Activated naive CD8-positive, alpha-beta T cell treated with anti-CD3 and anti-CD28 coated beads for 36 hours (primary cell): Measurements from ENCODE around the gene NKAIN4. TPM values are rescaled to one million over a fixed set of nuclear protein-coding genes. Genes with fewer than 3 reads are reported as not detected.

Source experiments
- DNase-seq: peaks from one replicate; pipeline ENCODE4 v3.0.0; 2021
- H3K27ac Mint-ChIP-seq: one replicate; pipeline ENCODE4 v1.8.0; 2022; ENCODE audit warnings: mild to moderate bottlenecking, moderate library complexity, mixed read lengths
- H3K27me3 Mint-ChIP-seq: one replicate; pipeline ENCODE4 v1.8.0; 2022; ENCODE audit warnings: mild to moderate bottlenecking, mixed read lengths
- H3K36me3 Mint-ChIP-seq: one replicate; pipeline ENCODE4 v1.8.0; 2021; ENCODE audit warnings: mild to moderate bottlenecking, mixed read lengths
- H3K4me1 Mint-ChIP-seq: one replicate; pipeline ENCODE4 v1.8.0; 2021; ENCODE audit warnings: mixed read lengths
- H3K4me3 Mint-ChIP-seq: one replicate; pipeline ENCODE4 v1.8.0; 2022; ENCODE audit warnings: mild to moderate bottlenecking, moderate library complexity, mixed read lengths
- H3K9me3 Mint-ChIP-seq: one replicate; pipeline ENCODE4 v1.8.0; 2022; ENCODE audit warnings: mixed read lengths
- total RNA-seq, 2 experiments: library from RNA; stranded (reverse); gene quantifications; one replicate each; pipeline ENCODE4 v1.2.3, GENCODE V29; 2021

The NKAIN4 gene
- not detected for total RNA-seq

GRCh38 chr20:63254232-63254605 is at the start of gene NKAIN4:
NKAIN4 (minus strand) TSS chr20:63254463; CDS start chr20:63254450, 13 bp downstream.
- Mint-ChIP-seq H3K27me3 (peaks cover 64% of the 10 kb centered on the region), H3K4me3 (no peak within 1 kb of the TSS), H3K9me3 (no peaks in the 10 kb centered on the region), H3K36me3 (no peaks in the 10 kb centered on the region), H3K27ac (no peak within 1 kb of the TSS), H3K4me1 (no peaks in the 10 kb centered on the region)
- DNase-seq: no peak

- H3K27ac Mint-ChIP-seq: no peak overlapping the region
- H3K27me3 Mint-ChIP-seq: peaks cover 41% of the 10 kb centered on the region
- peaks cover 3% of the 10 kb centered on the region for H3K9me3 Mint-ChIP-seq
- H3K4me3 Mint-ChIP-seq: no peak overlapping the region
- DNase-seq: no peak
- H3K4me1 Mint-ChIP-seq: no peaks in the 10 kb centered on the region
- no peaks in the 10 kb centered on the region for H3K36me3 Mint-ChIP-seq
These were observed 48.9 kb upstream of the NKAIN4 start for GRCh38 chr20:63303095-63303666.

- Mint-ChIP-seq H3K9me3 (peaks cover 3% of the 10 kb centered on the region), H3K4me3 (no peak overlapping the region), H3K27me3 (peaks cover 42% of the 10 kb centered on the region), H3K36me3 (no peaks in the 10 kb centered on the region), H3K4me1 (no peaks in the 10 kb centered on the region), H3K27ac (no peak overlapping the region)
- no peak for DNase-seq
These were observed 47.4 kb upstream of the NKAIN4 start for GRCh38 chr20:63301671-63302070.

GRCh38 chr20:63298731-63299312 is 44.6 kb upstream of the NKAIN4 start:
- Mint-ChIP-seq H3K36me3 (no peaks in the 10 kb centered on the region), H3K4me3 (no peak overlapping the region), H3K4me1 (no peaks in the 10 kb centered on the region), H3K27ac (no peak overlapping the region), H3K9me3 (peaks cover 3% of the 10 kb centered on the region), H3K27me3 (peaks cover 55% of the 10 kb centered on the region)
- DNase-seq: no peak

GRCh38 chr20:63297796-63298572 is 43.7 kb upstream of the NKAIN4 start:
- peaks cover 55% of the 10 kb centered on the region for H3K27me3 Mint-ChIP-seq
- H3K27ac Mint-ChIP-seq: no peak overlapping the region
- H3K9me3 Mint-ChIP-seq: peaks cover 3% of the 10 kb centered on the region
- H3K4me1 Mint-ChIP-seq: no peaks in the 10 kb centered on the region
- no peak overlapping the region for H3K4me3 Mint-ChIP-seq
- no peak for DNase-seq
- H3K36me3 Mint-ChIP-seq: no peaks in the 10 kb centered on the region

- Mint-ChIP-seq H3K36me3 (no peaks in the 10 kb centered on the region), H3K27me3 (peaks cover 51% of the 10 kb centered on the region), H3K4me1 (no peaks in the 10 kb centered on the region), H3K4me3 (no peak overlapping the region), H3K27ac (no peak overlapping the region), H3K9me3 (peaks cover 3% of the 10 kb centered on the region)
- no peak for DNase-seq
These were observed 43.1 kb upstream of the NKAIN4 start for GRCh38 chr20:63297371-63297781.

- H3K27me3 Mint-ChIP-seq: peaks cover 45% of the 10 kb centered on the region
- no peak overlapping the region for H3K4me3 Mint-ChIP-seq
- no peak for DNase-seq
- no peaks in the 10 kb centered on the region for H3K4me1 Mint-ChIP-seq
- H3K36me3 Mint-ChIP-seq: no peaks in the 10 kb centered on the region
- peaks cover 3% of the 10 kb centered on the region for H3K9me3 Mint-ChIP-seq
- H3K27ac Mint-ChIP-seq: no peak overlapping the region
These were observed 42.5 kb upstream of the NKAIN4 start for GRCh38 chr20:63296531-63297299.

GRCh38 chr20:63295846-63296245 is 41.6 kb upstream of the NKAIN4 start:
- no peak overlapping the region for H3K4me3 Mint-ChIP-seq
- peaks cover 39% of the 10 kb centered on the region for H3K27me3 Mint-ChIP-seq
- H3K27ac Mint-ChIP-seq: no peak overlapping the region
- no peaks in the 10 kb centered on the region for H3K36me3 Mint-ChIP-seq
- DNase-seq: no peak
- no peaks in the 10 kb centered on the region for H3K4me1 Mint-ChIP-seq
- no peaks in the 10 kb centered on the region for H3K9me3 Mint-ChIP-seq

- Mint-ChIP-seq H3K4me1 (no peaks in the 10 kb centered on the region), H3K27ac (no peak overlapping the region), H3K27me3 (peaks cover 35% of the 10 kb centered on the region), H3K9me3 (no peaks in the 10 kb centered on the region), H3K36me3 (no peaks in the 10 kb centered on the region), H3K4me3 (no peak overlapping the region)
- no peak for DNase-seq
These were observed 41.2 kb upstream of the NKAIN4 start for GRCh38 chr20:63295422-63295821.

GRCh38 chr20:63295018-63295417 is 40.8 kb upstream of the NKAIN4 start:
- H3K4me3 Mint-ChIP-seq: no peak overlapping the region
- no peaks in the 10 kb centered on the region for H3K9me3 Mint-ChIP-seq
- H3K4me1 Mint-ChIP-seq: no peaks in the 10 kb centered on the region
- no peak for DNase-seq
- H3K27me3 Mint-ChIP-seq: peaks cover 31% of the 10 kb centered on the region
- no peaks in the 10 kb centered on the region for H3K36me3 Mint-ChIP-seq
- no peak overlapping the region for H3K27ac Mint-ChIP-seq

GRCh38 chr20:63294536-63294900 is 40.3 kb upstream of the NKAIN4 start:
- H3K4me1 Mint-ChIP-seq: no peaks in the 10 kb centered on the region
- no peak for DNase-seq
- no peaks in the 10 kb centered on the region for H3K9me3 Mint-ChIP-seq
- no peak overlapping the region for H3K27ac Mint-ChIP-seq
- no peak overlapping the region for H3K4me3 Mint-ChIP-seq
- H3K27me3 Mint-ChIP-seq: peaks cover 30% of the 10 kb centered on the region
- H3K36me3 Mint-ChIP-seq: no peaks in the 10 kb centered on the region

- no peaks in the 10 kb centered on the region for H3K36me3 Mint-ChIP-seq
- H3K9me3 Mint-ChIP-seq: no peaks in the 10 kb centered on the region
- no peaks in the 10 kb centered on the region for H3K4me1 Mint-ChIP-seq
- no peak for DNase-seq
- H3K4me3 Mint-ChIP-seq: no peak overlapping the region
- peaks cover 25% of the 10 kb centered on the region for H3K27me3 Mint-ChIP-seq
- H3K27ac Mint-ChIP-seq: no peak overlapping the region
These were observed 39.7 kb upstream of the NKAIN4 start for GRCh38 chr20:63293871-63294535.

GRCh38 chr20:63293456-63293855 is 39.2 kb upstream of the NKAIN4 start:
- Mint-ChIP-seq H3K4me1 (no peaks in the 10 kb centered on the region), H3K27ac (no peak overlapping the region), H3K9me3 (no peaks in the 10 kb centered on the region), H3K4me3 (no peak overlapping the region), H3K27me3 (peaks cover 21% of the 10 kb centered on the region), H3K36me3 (no peaks in the 10 kb centered on the region)
- no peak for DNase-seq

GRCh38 chr20:63292904-63293303 is 38.6 kb upstream of the NKAIN4 start, which contains the start of gene COL20A1:
COL20A1 (plus strand) TSS chr20:63293186; CDS start chr20:63295108, 1,922 bp downstream.
- Mint-ChIP-seq H3K36me3 (no peaks in the 10 kb centered on the region), H3K4me3 (no peak within 1 kb of the TSS), H3K4me1 (no peaks in the 10 kb centered on the region), H3K27ac (no peak within 1 kb of the TSS), H3K9me3 (no peaks in the 10 kb centered on the region), H3K27me3 (peaks cover 18% of the 10 kb centered on the region)
- no peak for DNase-seq

GRCh38 chr20:63292292-63292701 is 38.0 kb upstream of the NKAIN4 start:
- H3K27me3 Mint-ChIP-seq: peaks cover 18% of the 10 kb centered on the region
- DNase-seq: no peak
- no peaks in the 10 kb centered on the region for H3K4me1 Mint-ChIP-seq
- no peak overlapping the region for H3K4me3 Mint-ChIP-seq
- no peak overlapping the region for H3K27ac Mint-ChIP-seq
- H3K36me3 Mint-ChIP-seq: no peaks in the 10 kb centered on the region
- no peaks in the 10 kb centered on the region for H3K9me3 Mint-ChIP-seq
